ENCODE data around the gene IFNA14.
"Not testable (repeated sequence)": the region's sequence is repeated elsewhere in the genome, so short reads cannot be mapped to it uniquely, and the experiment has no call there.

Gene IFNA14

GRCh38 chr9:21251190-21251589 is 11.4 kb upstream of the IFNA14 start:
- no peaks in the 10 kb centered on the region for H3K27me3 ChIP-seq (ENCODE audit: insufficient read depth, low read length, poor library complexity, severe bottlenecking)
- no peak overlapping the region for H3K9ac ChIP-seq (ENCODE audit: low read depth, low read length, poor library complexity, severe bottlenecking)
- H2AFZ ChIP-seq (ENCODE audit: low read length) = peak overlapping the region; percentile 38; the same call in 1 of the 2 replicates
- TF ChIP-seq CTCF (conservative IDR thresholded peaks at IDR 0.05; ENCODE audit: low read length) (peak; percentile 47), EZH2phosphoT487 (IDR thresholded peaks at IDR 0.05; ENCODE audit: borderline replicate concordance) (no peak)
- no peak overlapping the region for H3K4me2 ChIP-seq (ENCODE audit: low read depth, low read length, poor library complexity, severe bottlenecking)
- no peaks in the 10 kb centered on the region for H3K9me3 ChIP-seq (ENCODE audit: insufficient read depth, low read depth, low read length)
- H3K36me3 ChIP-seq (ENCODE audit: insufficient read depth, low read length) = no peaks in the 10 kb centered on the region
- no peaks in the 10 kb centered on the region for H3K79me2 ChIP-seq (ENCODE audit: insufficient read depth, low read length)
- no peaks in the 10 kb centered on the region for H4K20me1 ChIP-seq (ENCODE audit: insufficient read depth, low read length, poor library complexity, severe bottlenecking)
- no peaks in the 10 kb centered on the region for H3F3A ChIP-seq (ENCODE audit: low read depth)
- no peak overlapping the region for H3K4me3 ChIP-seq (ENCODE audit: low read length, poor library complexity, severe bottlenecking)
- H3K9me2 ChIP-seq (replicated peaks; ENCODE audit: low read depth, low read length) = no peaks in the 10 kb centered on the region
- H3K4me1 ChIP-seq (ENCODE audit: insufficient read depth, low read length, poor library complexity, severe bottlenecking) = peaks cover 24% of the 10 kb centered on the region

GRCh38 chr9:21244836-21245235 is 5.0 kb upstream of the IFNA14 start:
- no peaks in the 10 kb centered on the region for H3K9me2 ChIP-seq (replicated peaks; ENCODE audit: low read depth, low read length)
- no peak overlapping the region for H3K4me3 ChIP-seq (ENCODE audit: low read length, poor library complexity, severe bottlenecking)
- H3F3A ChIP-seq (ENCODE audit: low read depth) = no peaks in the 10 kb centered on the region
- H3K4me1 ChIP-seq (ENCODE audit: insufficient read depth, low read length, poor library complexity, severe bottlenecking) = no peaks in the 10 kb centered on the region
- no peaks in the 10 kb centered on the region for H3K79me2 ChIP-seq (ENCODE audit: insufficient read depth, low read length)
- H3K36me3 ChIP-seq (ENCODE audit: insufficient read depth, low read length) = no peaks in the 10 kb centered on the region
- H2AFZ ChIP-seq (ENCODE audit: low read length) = no peak overlapping the region
- TF ChIP-seq EZH2phosphoT487 (IDR thresholded peaks at IDR 0.05; ENCODE audit: borderline replicate concordance) (no peak), CTCF (conservative IDR thresholded peaks at IDR 0.05; ENCODE audit: low read length) (no peak)
- H3K9me3 ChIP-seq (ENCODE audit: insufficient read depth, low read depth, low read length) = no peaks in the 10 kb centered on the region
- H4K20me1 ChIP-seq (ENCODE audit: insufficient read depth, low read length, poor library complexity, severe bottlenecking) = no peaks in the 10 kb centered on the region
- H3K9ac ChIP-seq (ENCODE audit: low read depth, low read length, poor library complexity, severe bottlenecking) = no peak overlapping the region
- H3K4me2 ChIP-seq (ENCODE audit: low read depth, low read length, poor library complexity, severe bottlenecking) = no peak overlapping the region
- H3K27me3 ChIP-seq (ENCODE audit: insufficient read depth, low read length, poor library complexity, severe bottlenecking) = no peaks in the 10 kb centered on the region

- H4K20me1 ChIP-seq (ENCODE audit: insufficient read depth, low read length, poor library complexity, severe bottlenecking); H3K4me1 ChIP-seq (ENCODE audit: insufficient read depth, low read length, poor library complexity, severe bottlenecking); H3K27me3 ChIP-seq (ENCODE audit: insufficient read depth, low read length, poor library complexity, severe bottlenecking); H3F3A ChIP-seq (ENCODE audit: low read depth); H3K9me3 ChIP-seq (ENCODE audit: insufficient read depth, low read depth, low read length); H3K9me2 ChIP-seq (replicated peaks; ENCODE audit: low read depth, low read length); H3K79me2 ChIP-seq (ENCODE audit: insufficient read depth, low read length); H3K36me3 ChIP-seq (ENCODE audit: insufficient read depth, low read length); H3K9ac ChIP-seq (ENCODE audit: low read depth, low read length, poor library complexity, severe bottlenecking): not testable (repeated sequence)
- H3K4me3 ChIP-seq (ENCODE audit: low read length, poor library complexity, severe bottlenecking) = peak overlapping the region; percentile 67
- H3K4me2 ChIP-seq (ENCODE audit: low read depth, low read length, poor library complexity, severe bottlenecking) = peak overlapping the region; percentile 79
- 0 out of 2 replicates have a peak overlapping the region, but pooled peaks have one; percentile 70 for H2AFZ ChIP-seq (ENCODE audit: low read length)
Measured at GRCh38 chr9:21236360-21236714, 3.5 kb downstream of the IFNA14 start.

GRCh38 chr9:21235468-21236359 is 4.1 kb downstream of the IFNA14 start:
- not testable (repeated sequence) for H3F3A ChIP-seq (ENCODE audit: low read depth); H3K4me1 ChIP-seq (ENCODE audit: insufficient read depth, low read length, poor library complexity, severe bottlenecking); H3K9me3 ChIP-seq (ENCODE audit: insufficient read depth, low read depth, low read length); H3K79me2 ChIP-seq (ENCODE audit: insufficient read depth, low read length); H3K27me3 ChIP-seq (ENCODE audit: insufficient read depth, low read length, poor library complexity, severe bottlenecking); H3K36me3 ChIP-seq (ENCODE audit: insufficient read depth, low read length); H3K9ac ChIP-seq (ENCODE audit: low read depth, low read length, poor library complexity, severe bottlenecking); H4K20me1 ChIP-seq (ENCODE audit: insufficient read depth, low read length, poor library complexity, severe bottlenecking); H3K9me2 ChIP-seq (replicated peaks; ENCODE audit: low read depth, low read length)
- peak overlapping the region; percentile 70; the same call in 1 of the 2 replicates for H2AFZ ChIP-seq (ENCODE audit: low read length)
- peak overlapping the region; percentile 79 for H3K4me2 ChIP-seq (ENCODE audit: low read depth, low read length, poor library complexity, severe bottlenecking)
- TF ChIP-seq CTCF (conservative IDR thresholded peaks at IDR 0.05; ENCODE audit: low read length) = peak; percentile 79
- H3K4me3 ChIP-seq (ENCODE audit: low read length, poor library complexity, severe bottlenecking) = peak overlapping the region; percentile 67
